HG02884 (cell line): Measurements from ENCODE around the gene TMPO.
"Not testable (repeated sequence)": the region's sequence is repeated elsewhere in the genome, so short reads cannot be mapped to it uniquely, and the experiment has no call there.

ENCODE experiments used
- ATAC-seq: cut with Tn5 transposase; IDR thresholded peaks from one replicate; pipeline ENCODE4 v1.9.1; 2021; ENCODE audit warnings: mild to moderate bottlenecking, moderate library complexity; ENCODE audit not compliant: unreplicated experiment

Gene TMPO

GRCh38 chr12:98509063-98509462 lies 6.3 kb upstream of the TMPO start:
- no peak for ATAC-seq

GRCh38 chr12:98511806-98512205 lies 3.6 kb upstream of the TMPO start:
- not testable (repeated sequence) for ATAC-seq

- no peak for ATAC-seq
Measured at GRCh38 chr12:98513379-98514322, 1.7 kb upstream of the TMPO start.

- ATAC-seq: no peak
Measured at GRCh38 chr12:98514982-98515286, 456 bp upstream of the TMPO start.

GRCh38 chr12:98516111-98516873 lies 902 bp downstream of the TMPO start:
- peak; percentile 54 for ATAC-seq

GRCh38 chr12:98519257-98519907 lies 4.0 kb downstream of the TMPO start:
- ATAC-seq: no peak

- no peak for ATAC-seq
Measured at GRCh38 chr12:98530068-98530467, 14.7 kb downstream of the TMPO start.

- ATAC-seq: no peak
Measured at GRCh38 chr12:98532687-98533304, 17.4 kb downstream of the TMPO start.

GRCh38 chr12:98533723-98534251 lies 18.4 kb downstream of the TMPO start:
- no peak for ATAC-seq

- no peak for ATAC-seq
Measured at GRCh38 chr12:98538031-98538430, 22.6 kb downstream of the TMPO start.

GRCh38 chr12:98543701-98544100 lies 28.3 kb downstream of the TMPO start:
- no peak for ATAC-seq

GRCh38 chr12:98544751-98545150 lies 29.4 kb downstream of the TMPO start:
- ATAC-seq: no peak

GRCh38 chr12:98549371-98550110 lies 34.2 kb downstream of the TMPO start:
- ATAC-seq: no peak

GRCh38 chr12:98551787-98552186 lies 36.4 kb downstream of the TMPO start:
- no peak for ATAC-seq

GRCh38 chr12:98558097-98558496 lies 42.7 kb downstream of the TMPO start:
- ATAC-seq: not testable (repeated sequence)

- no peak for ATAC-seq
Measured at GRCh38 chr12:98559666-98560065, 44.3 kb downstream of the TMPO start.

GRCh38 chr12:98561846-98562245 lies 46.5 kb downstream of the TMPO start:
- no peak for ATAC-seq

- ATAC-seq: no peak
Measured at GRCh38 chr12:98572010-98572409, 56.6 kb downstream of the TMPO start.

- ATAC-seq: no peak
Measured at GRCh38 chr12:98574110-98574509, 58.7 kb downstream of the TMPO start.

GRCh38 chr12:98575013-98575412 lies 59.6 kb downstream of the TMPO start:
- no peak for ATAC-seq
